HG03139 (cell line): ENCODE results near the gene ATP6V1F.

Experiments used
- ATAC-seq: cut with Tn5 transposase; IDR thresholded peaks from one replicate; pipeline ENCODE4 v1.9.1; 2021; ENCODE audit not compliant: unreplicated experiment

ATP6V1F gene

GRCh38 chr7:128847721-128848211, 14.9 kb upstream of the ATP6V1F start:
- no peak for ATAC-seq

GRCh38 chr7:128848289-128849155, 14.1 kb upstream of the ATP6V1F start:
- no peak for ATAC-seq

GRCh38 chr7:128849156-128849515, 13.5 kb upstream of the ATP6V1F start:
- no peak for ATAC-seq

DNA sequence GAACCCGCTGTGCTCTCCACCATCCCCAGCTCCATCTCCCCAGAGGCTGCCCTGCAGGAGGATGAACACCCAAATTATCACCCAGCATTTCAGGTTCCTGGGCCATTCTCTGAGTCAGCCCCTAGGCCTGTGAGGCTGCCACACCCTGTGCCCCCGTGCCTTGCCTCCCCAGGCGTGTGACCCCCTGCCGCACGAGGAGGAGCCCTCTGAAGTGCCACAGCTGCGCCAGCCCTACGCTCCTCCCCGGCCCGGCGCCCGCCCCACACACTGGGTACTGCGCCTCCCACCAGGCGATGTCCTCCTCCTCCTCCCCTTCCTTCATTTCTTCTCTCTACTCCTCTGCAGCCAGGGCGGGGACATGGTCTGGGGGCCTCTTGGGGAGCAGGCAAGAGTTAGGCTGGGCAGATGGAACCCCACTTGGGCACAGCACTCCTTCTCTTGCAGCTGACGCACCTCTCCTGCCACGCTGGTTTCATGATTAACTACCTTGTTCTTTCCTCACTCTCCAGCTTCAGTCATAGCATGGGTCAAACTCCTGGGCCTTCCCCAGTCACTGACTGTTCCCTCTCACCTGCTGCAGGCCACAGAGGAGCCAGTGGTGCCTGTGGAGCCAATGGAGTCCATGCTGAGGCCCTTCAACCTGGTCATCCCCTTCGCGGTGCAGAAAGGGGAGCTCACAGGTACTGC, 12.7 kb upstream of the ATP6V1F start:
- ATAC-seq, result no peak

DNA sequence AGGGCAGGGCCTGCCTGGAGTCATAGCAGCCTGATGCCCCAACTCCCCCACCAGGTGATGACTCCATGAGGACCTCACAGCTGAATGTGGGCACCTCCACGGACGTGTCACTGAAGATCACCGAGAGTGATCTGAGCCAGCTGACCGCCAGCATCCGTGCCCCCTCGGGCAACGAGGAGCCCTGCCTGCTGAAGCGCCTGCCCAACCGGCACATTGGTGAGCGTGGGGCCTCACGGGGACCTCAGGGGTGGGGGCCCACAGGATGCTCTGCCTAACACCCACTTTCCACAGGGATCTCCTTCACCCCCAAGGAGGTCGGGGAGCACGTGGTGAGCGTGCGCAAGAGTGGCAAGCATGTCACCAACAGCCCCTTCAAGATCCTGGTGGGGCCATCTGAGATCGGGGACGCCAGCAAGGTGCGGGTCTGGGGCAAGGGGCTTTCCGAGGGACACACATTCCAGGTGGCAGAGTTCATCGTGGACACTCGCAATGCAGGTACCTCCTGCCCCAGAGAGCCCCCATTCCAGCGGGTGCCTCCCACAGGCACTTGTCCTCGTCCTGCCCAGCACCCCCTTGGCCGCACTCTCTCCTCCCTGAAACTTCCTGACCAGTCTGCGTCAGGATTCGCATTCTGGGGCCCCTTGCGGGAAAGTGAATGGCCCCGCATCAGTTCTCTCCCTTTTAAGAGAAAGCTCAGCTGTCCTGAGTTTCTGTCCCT, 10.0 kb upstream of the ATP6V1F start:
- ATAC-seq, result no peak

GRCh38 chr7:128853799-128854198, 8.9 kb upstream of the ATP6V1F start:
- no peak for ATAC-seq

DNA sequence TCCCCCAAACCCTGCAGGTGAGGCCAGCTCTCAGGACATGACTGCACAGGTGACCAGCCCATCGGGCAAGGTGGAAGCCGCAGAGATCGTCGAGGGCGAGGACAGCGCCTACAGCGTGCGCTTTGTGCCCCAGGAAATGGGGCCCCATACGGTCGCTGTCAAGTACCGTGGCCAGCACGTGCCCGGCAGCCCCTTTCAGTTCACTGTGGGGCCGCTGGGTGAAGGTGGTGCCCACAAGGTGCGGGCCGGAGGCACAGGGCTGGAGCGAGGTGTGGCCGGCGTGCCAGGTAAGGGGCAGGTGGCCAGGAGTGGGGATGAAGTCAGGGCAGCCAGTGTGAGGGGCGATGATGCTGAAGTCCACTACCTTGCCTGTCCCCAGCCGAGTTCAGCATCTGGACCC, 8.3 kb upstream of the ATP6V1F start:
- no peak for ATAC-seq

- ATAC-seq, result no peak
Observed at GRCh38 chr7:128855559-128855958, 7.1 kb upstream of the ATP6V1F start.

DNA sequence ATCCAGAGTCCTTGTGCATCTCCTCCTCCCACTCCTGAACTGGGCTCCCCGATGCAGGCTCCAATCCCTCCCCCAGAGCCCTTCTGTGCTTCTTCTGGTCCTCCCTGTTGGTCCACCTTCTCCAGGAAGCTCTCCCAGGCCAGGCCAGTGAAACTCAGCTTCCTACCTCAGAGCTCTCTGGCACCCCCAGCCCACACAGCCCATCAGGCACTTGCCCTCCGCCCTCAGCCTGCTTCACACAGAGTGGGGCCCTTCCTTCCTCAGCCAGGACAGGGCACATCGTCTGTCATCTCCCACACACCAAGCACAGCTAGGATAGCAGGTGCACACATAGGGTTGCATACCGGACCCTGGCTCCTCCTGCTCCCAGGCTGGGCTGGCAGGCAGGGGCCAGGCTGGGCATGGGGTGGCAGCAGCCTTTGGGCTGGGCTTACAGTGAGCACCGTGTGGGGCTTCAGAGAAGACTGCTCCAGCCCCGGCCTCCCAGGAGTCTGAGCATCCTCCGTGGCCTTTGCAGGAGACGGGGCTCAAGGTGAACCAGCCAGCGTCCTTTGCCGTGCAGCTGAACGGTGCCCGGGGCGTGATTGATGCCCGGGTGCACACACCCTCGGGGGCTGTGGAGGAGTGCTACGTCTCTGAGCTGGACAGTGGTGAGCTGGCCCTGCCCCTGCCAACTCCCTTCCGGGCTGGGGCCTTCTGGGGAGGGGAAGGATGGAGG, 6.5 kb upstream of the ATP6V1F start:
- no peak for ATAC-seq

DNA sequence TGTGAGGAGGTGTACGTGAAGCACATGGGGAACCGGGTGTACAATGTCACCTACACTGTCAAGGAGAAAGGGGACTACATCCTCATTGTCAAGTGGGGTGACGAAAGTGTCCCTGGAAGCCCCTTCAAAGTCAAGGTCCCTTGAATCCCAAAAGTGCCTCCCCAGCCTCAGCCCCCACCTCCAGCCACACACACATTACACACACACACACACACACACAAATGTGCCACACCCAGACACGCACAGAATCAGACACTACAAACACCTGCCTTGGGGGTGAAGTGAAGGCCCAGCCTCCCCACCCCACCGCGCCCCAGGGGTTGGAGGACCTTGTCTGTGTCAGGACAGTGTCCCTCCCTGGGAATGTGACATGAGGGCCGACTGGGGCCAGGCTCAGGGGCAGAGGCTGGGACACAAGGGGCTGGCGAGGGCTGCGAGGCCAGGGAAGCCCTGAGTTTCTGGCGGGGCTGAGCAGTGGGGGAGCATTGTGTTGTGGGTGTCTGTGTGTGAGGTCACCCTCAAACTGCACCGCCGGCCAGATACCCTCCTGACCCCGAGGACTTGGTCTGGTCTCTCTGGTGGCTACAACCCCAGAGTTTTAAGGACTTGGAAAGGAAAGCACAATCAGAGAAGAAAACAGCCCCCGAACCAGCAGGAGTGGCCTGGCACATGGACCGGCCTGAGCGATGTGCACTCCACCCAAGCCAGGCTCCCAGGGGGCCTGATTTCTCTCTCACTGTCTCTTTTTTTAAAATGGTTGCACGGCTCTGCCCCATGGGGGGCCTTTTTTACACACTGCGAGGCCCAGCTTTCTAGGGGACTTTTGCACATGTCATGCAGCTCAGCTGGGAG, 4.0 kb upstream of the ATP6V1F start:
- no peak for ATAC-seq

DNA sequence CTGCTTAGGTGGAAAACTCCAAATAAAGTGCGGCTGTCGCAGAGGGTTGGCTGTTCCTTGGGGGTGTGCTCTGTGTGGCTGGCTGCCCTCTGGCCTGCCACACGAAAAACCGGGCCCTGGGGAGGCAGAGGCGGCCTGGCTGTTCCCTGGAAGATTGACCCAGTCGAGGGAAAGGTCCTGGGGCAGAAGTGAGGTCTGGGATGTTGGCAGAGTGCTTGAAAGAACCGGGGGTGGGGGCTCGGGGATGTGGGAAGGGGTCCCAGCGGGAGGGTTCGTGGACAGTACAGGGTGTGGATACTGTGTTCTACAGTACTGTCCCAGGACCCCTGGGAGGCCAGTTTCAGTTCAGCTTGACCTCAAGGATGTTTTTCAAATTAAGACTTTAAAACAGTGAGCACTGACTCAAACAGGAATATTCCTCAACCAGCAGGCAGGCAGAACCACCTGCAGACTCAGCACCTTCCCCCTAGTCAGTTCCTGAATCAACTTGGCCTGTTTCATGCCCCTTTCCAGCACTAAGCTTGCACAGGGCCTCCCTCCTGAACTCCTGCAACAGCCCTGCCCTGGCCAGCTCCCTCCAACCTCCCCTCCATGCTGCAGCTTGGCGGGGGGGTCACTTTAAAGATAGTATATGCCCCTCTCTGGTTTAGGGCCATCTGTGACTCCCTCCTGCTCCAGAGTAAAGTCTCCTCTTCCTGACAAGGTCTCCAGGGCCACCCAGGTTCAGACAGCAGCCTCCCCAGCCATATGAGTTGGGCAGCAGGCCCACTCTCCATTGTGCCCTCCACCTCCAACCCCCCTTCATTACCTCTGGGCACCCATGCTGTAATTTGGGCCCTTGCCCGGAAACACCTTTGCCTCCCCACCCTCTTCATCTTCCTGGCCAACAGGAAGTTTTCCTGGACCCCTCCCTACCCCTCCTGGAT, 3.2 kb upstream of the ATP6V1F start:
- ATAC-seq, result no peak

- ATAC-seq, result no peak
Observed at GRCh38 chr7:128860158-128861073, 2.2 kb upstream of the ATP6V1F start.

- ATAC-seq, result no peak
Observed at GRCh38 chr7:128861957-128862570, 592 bp upstream of the ATP6V1F start.

- peak; percentile 43 for ATAC-seq
Observed at GRCh38 chr7:128863433-128863989, 855 bp downstream of the ATP6V1F start.

DNA sequence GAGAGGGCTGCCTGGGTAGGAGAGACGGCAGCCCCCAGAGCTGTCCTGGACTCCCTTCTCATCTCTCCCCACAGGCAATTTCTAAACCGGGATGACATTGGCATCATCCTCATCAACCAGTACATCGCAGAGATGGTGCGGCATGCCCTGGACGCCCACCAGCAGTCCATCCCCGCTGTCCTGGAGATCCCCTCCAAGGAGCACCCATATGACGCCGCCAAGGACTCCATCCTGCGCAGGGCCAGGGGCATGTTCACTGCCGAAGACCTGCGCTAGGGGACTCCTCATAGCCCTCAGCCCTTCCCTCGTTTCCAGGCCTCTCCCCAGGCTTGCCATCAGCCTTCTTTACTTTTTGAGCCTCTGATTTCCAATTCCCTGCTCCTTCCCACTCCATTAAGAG, 2.6 kb downstream of the ATP6V1F start:
- ATAC-seq, result no peak

GRCh38 chr7:128865996-128866877, 3.6 kb downstream of the ATP6V1F start:
- no peak for ATAC-seq
